Measurements from ENCODE around the gene PTGES2.
"Not testable (repeated sequence)": the region's sequence is repeated elsewhere in the genome, so short reads cannot be mapped to it uniquely, and the experiment has no call there.

PTGES2 gene

GRCh38 chr9:128136816-128137793 is 9.6 kb upstream of the PTGES2 start:
- H3K4me3 ChIP-seq (ENCODE audit: low read depth, low read length) = no peak overlapping the region

GRCh38 chr9:128135561-128135960 is 8.0 kb upstream of the PTGES2 start:
- not testable (repeated sequence) for H3K4me3 ChIP-seq (ENCODE audit: low read depth, low read length); DNase-seq (ENCODE audit: low read depth)

More at GRCh38 chr9:128136816-128137793, 9.6 kb upstream of the PTGES2 start:
- no peak for DNase-seq (ENCODE audit: low read depth)
- no peak for TF ChIP-seq CTCF (IDR thresholded peaks at IDR 0.05; ENCODE audit: low read depth, low read length, missing control alignments)

- H3K4me3 ChIP-seq (ENCODE audit: low read depth, low read length) = not testable (repeated sequence)
These were observed 4.6 kb upstream of the PTGES2 start for GRCh38 chr9:128132139-128132538.

GRCh38 chr9:128131346-128131745 is 3.8 kb upstream of the PTGES2 start:
- not testable (repeated sequence) for H3K4me3 ChIP-seq (ENCODE audit: low read depth, low read length); DNase-seq (ENCODE audit: low read depth)

More at GRCh38 chr9:128132139-128132538, 4.6 kb upstream of the PTGES2 start:
- DNase-seq (ENCODE audit: low read depth) = not testable (repeated sequence)

- DNase-seq (ENCODE audit: low read depth) = not testable (repeated sequence)
These were observed 3.1 kb upstream of the PTGES2 start for GRCh38 chr9:128130651-128131050.

GRCh38 chr9:128129976-128130590 is 2.6 kb upstream of the PTGES2 start:
- TF ChIP-seq CTCF (IDR thresholded peaks at IDR 0.05; ENCODE audit: low read depth, low read length, missing control alignments) = peak; percentile 16
- not testable (repeated sequence) for DNase-seq (ENCODE audit: low read depth); H3K4me3 ChIP-seq (ENCODE audit: low read depth, low read length)

More at GRCh38 chr9:128130651-128131050, 3.1 kb upstream of the PTGES2 start:
- not testable (repeated sequence) for H3K4me3 ChIP-seq (ENCODE audit: low read depth, low read length)

- no peak for TF ChIP-seq CTCF (IDR thresholded peaks at IDR 0.05; ENCODE audit: low read depth, low read length, missing control alignments)
- peak overlapping the region; percentile 94 for H3K4me3 ChIP-seq (ENCODE audit: low read depth, low read length)
- no peak for DNase-seq (ENCODE audit: low read depth)
These were observed 1.5 kb upstream of the PTGES2 start for GRCh38 chr9:128128836-128129590.

- H3K4me3 ChIP-seq (ENCODE audit: low read depth, low read length) = peak overlapping the region; percentile 94
- TF ChIP-seq CTCF (IDR thresholded peaks at IDR 0.05; ENCODE audit: low read depth, low read length, missing control alignments) = no peak
These were observed 684 bp upstream of the PTGES2 start for GRCh38 chr9:128127990-128128835.

More at GRCh38 chr9:128127990-128128835, 684 bp upstream of the PTGES2 start:
- DNase-seq (ENCODE audit: low read depth) = peak; percentile 87

All from GM12864 (cell line).